ENCODE results near the gene GPC4.

- TF ChIP-seq, protein P1, sequence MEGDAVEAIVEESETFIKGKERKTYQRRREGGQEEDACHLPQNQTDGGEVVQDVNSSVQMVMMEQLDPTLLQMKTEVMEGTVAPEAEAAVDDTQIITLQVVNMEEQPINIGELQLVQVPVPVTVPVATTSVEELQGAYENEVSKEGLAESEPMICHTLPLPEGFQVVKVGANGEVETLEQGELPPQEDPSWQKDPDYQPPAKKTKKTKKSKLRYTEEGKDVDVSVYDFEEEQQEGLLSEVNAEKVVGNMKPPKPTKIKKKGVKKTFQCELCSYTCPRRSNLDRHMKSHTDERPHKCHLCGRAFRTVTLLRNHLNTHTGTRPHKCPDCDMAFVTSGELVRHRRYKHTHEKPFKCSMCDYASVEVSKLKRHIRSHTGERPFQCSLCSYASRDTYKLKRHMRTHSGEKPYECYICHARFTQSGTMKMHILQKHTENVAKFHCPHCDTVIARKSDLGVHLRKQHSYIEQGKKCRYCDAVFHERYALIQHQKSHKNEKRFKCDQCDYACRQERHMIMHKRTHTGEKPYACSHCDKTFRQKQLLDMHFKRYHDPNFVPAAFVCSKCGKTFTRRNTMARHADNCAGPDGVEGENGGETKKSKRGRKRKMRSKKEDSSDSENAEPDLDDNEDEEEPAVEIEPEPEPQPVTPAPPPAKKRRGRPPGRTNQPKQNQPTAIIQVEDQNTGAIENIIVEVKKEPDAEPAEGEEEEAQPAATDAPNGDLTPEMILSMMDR (conservative IDR thresholded peaks at IDR 0.05 in 1 of 2, IDR thresholded peaks at IDR 0.05 in 1 of 2; ENCODE audit: extremely low read depth in 1 of 2, insufficient read depth in 1 of 2, low read depth in 1 of 2, low read length in 2 of 2) = no peak
- no peak for TF ChIP-seq EZH2 (IDR thresholded peaks at IDR 0.05; ENCODE audit: borderline replicate concordance, low read length)
These were observed 29.9 kb upstream of the GPC4 start for GRCh38 chrX:133444952-133445831.
